Germinal center (tissue), 1 donor: ENCODE results near the gene OR10W1.

ENCODE experiments used
- DNase-seq: peaks from one replicate; pipeline ENCODE4 v3.0.0; 2012; ENCODE audit warnings: mixed read lengths, low spot score

The OR10W1 gene

GRCh38 chr11:58268142-58268541, at the start of gene OR10W1:
Gene OR10W1 (minus strand): TSS chr11:58268260. CDS start chr11:58267858, 402 bp downstream.
- DNase-seq, result no peak

- no peak for DNase-seq
Measured at GRCh38 chr11:58316142-58316541, 48.1 kb upstream of the OR10W1 start.

DNA sequence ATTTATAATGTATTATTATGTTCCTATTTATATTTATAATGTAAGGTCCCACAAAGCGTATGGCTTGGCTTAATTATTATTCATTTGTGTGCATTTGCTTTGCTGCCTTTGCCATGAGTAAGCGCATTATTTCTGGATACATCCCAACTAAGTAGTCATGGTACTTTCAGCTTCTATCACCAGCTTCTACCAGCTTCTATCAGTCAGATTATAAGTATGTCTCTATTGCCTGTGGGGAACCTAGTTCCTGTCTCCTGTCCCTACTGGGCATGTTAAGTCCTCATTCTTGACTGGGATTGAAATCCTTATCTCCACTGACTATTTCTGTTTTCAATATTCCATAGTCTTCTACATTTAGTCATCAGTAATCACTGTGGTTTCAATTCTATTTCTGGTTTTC, 33.5 kb upstream of the OR10W1 start:
- DNase-seq, result no peak

DNA sequence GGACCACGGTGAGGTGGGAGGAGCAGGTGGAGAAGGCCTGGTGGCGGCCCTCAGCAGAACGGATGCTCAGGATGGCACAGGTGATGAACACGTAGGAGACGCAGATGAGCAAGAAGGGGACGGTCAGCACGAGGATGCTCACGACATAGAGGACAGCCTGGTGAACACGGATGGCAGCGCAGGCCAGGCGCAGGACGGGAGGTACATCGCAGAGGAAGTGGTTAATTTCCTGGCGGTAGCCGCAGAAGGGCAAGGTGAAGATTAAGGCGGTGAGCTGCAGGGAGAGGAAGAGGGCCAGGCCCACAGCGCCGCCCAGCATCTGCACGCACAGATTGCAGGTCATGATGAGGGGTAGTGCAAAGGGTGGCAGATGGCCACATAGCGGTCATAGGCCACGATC, 24.0 kb upstream of the OR10W1 start:
- DNase-seq, result no peak

DNA sequence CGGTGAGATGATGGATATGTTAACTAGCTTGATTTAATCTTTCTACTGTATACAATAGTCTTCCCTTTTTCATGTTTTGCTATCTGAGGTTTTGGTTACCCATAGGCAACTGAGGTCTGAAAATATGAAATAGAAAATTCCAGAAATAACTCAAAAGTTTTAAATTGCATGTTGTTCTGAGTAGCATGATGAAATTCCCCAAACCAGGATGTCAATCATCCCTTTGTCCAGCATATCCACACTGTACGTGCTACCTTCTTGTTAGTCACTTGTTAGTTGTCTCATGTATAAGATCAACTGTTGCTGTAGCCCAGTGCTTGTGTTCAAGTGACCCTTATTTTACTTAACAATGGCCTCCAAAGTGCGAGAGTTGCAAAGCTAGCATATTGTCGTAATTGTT, 21.2 kb upstream of the OR10W1 start:
- no peak for DNase-seq

DNA sequence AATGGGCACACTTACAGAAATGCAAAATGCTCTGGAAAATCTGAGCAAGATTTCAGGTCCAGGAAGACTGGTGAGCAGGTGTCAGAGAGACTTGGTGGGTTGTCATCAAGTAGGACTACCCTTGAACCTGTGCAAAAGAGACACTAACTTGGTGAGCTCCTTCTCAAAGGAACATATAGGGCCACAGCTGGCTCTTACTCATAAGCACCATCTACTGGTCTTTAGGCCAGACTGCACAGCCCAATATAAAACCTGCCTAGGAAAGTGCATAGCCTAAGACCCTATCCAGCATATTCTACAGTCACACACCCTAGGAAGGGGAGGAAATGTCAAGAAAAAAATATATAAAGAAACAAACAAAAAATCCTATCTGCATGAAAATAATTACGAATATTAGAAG, 18.2 kb upstream of the OR10W1 start:
- peak; percentile 5 for DNase-seq

DNA sequence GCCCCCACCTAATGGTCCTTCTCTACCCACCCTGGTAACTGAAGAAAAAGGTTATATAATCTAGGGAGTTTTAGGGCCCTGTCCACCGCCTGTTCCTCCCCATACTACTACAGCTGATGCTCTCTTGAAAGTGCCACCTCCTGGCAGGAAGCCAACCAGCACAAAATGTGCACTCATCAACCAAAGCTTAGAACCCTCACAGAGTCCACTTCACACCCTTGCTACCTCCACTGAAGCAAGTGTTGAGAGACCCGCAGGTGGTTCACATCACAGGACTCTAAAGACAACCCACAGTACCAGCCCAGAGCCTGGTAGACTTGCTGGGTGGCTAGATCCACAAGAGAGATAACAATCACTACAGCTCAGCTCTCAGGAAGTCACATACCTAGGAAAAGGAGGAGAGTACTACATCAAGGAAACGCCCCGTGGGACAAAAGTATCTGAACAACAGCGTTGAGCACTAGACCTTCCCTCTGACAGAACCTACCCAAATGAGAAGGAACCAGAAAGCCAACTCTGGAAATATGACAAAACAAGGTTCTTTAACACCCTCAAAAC, 17.5 kb upstream of the OR10W1 start:
- DNase-seq, result no peak

- DNase-seq, result no peak
Measured at GRCh38 chr11:58276151-58276550, 8.1 kb upstream of the OR10W1 start.

GRCh38 chr11:58275002-58275401, 6.9 kb upstream of the OR10W1 start:
- DNase-seq, result no peak

- no peak for DNase-seq
Measured at GRCh38 chr11:58259983-58260382, 8.1 kb downstream of the OR10W1 start.

- DNase-seq, result no peak
Measured at GRCh38 chr11:58254936-58255335, 13.1 kb downstream of the OR10W1 start.

DNA sequence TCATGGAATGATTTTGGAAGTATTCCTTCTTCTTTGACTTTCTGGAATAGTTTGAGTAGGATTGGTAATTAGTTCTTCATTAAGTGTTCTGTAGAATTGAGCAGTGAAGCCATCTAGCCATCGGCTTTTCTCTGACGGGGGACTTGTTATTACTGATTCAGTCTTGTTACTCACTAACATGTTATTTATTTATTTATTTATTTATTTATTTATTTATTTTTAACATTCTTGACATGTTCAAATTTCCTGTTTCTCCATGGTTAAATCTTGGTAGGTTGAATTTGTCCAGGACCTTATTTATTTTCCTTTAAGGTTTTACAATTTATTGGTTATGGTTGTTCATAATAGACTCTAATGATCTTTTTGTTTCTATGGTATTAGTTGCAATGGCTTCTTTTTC, 24.1 kb downstream of the OR10W1 start:
- no peak for DNase-seq

- DNase-seq, result no peak
Measured at GRCh38 chr11:58227956-58228615, 40.0 kb downstream of the OR10W1 start.

- no peak for DNase-seq
Measured at GRCh38 chr11:58222721-58223120, 45.3 kb downstream of the OR10W1 start.
